ENCODE data around the gene FAM187B. TPM values are rescaled to one million over a fixed set of nuclear protein-coding genes. Genes with fewer than 3 reads are reported as not detected.
A peak's percentile ranks its signal among the peaks of the same experiment; 100 is the strongest.

Gene FAM187B
- total RNA-seq, 1 experiment from 2014 or later, result not detected

- H3K27ac ChIP-seq, result peak overlapping the region; percentile 84
- H3K36me3 ChIP-seq (ENCODE audit: low read depth), result no peaks in the 10 kb centered on the region
- H3K79me2 ChIP-seq (ENCODE audit: low read depth), result no peaks in the 10 kb centered on the region
- TF ChIP-seq EZH2 (IDR thresholded peaks at IDR 0.05; ENCODE audit: low read depth) (no peak), CTCF (conservative IDR thresholded peaks at IDR 0.05) (no peak)
- H3K9me2 ChIP-seq (ENCODE audit: insufficient read depth), result no peaks in the 10 kb centered on the region
- no peaks in the 10 kb centered on the region for H3K27me3 ChIP-seq (ENCODE audit: insufficient read depth, low read depth)
- peak overlapping the region; percentile 21; the same call in 1 of the 2 replicates for H3K4me3 ChIP-seq
- intact Hi-C loops (cut with micrococcal nuclease; ENCODE audit: unreplicated experiment), result loop anchor here (2.0 kb wide), 1 partner anchor 45 kb away; no protein-coding TSS in a partner anchor
- peaks cover 34% of the 10 kb centered on the region for H3K4me1 ChIP-seq (replicated peaks; ENCODE audit: insufficient read depth)
- BruUV-seq (replicated peaks), result no TSS peak
- peaks cover under 1% of the 10 kb centered on the region; the same call in 1 of the 2 replicates for H3K9me3 ChIP-seq (ENCODE audit: insufficient read depth, low read depth)
- DNase-seq, result peak; percentile 72 to 88
- POLR2A ChIA-PET (ENCODE audit: unreplicated experiment), result interaction anchor here (0.5 kb wide), 1 partner anchor 54 kb away, joined by 4 read pairs; no protein-coding TSS in a partner anchor
- peak overlapping the region; percentile 67 for H3K4me2 ChIP-seq
- no peak overlapping the region; the same call in 1 of the 2 replicates for H2AFZ ChIP-seq
- no peaks in the 10 kb centered on the region for H4K20me1 ChIP-seq (ENCODE audit: insufficient read depth)
- CTCF ChIA-PET, result no interaction called here
- H3F3A ChIP-seq (ENCODE audit: insufficient read depth, low read depth), result peaks cover 43% of the 10 kb centered on the region
Measured at GRCh38 chr19:35213663-35214632, 14.6 kb downstream of the FAM187B start.

DNA sequence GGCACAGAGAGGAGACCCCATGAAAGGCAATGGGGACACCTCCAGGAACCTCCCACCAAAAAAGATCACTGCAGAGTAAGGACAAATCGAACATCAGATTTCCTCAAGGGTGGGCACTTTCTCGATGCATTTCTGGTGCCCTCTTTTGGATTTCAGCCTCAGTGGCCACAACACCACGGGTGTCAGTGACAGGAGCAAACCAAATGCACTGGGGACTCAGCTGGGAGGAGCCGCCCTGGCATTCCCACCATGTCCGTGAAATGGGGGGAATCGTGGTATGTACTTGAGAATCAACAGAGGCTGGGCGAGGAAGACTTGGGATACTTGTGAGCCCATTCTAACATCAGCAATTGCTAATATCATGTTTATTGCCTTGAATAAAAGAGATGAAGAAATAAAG lies 16.3 kb downstream of the FAM187B start:
- H3F3A ChIP-seq (ENCODE audit: insufficient read depth, low read depth), result peaks cover 42% of the 10 kb centered on the region
- no peaks in the 10 kb centered on the region for H3K9me3 ChIP-seq (ENCODE audit: insufficient read depth, low read depth)
- H2AFZ ChIP-seq, result no peak overlapping the region
- intact Hi-C loops (cut with micrococcal nuclease; ENCODE audit: unreplicated experiment), result no loop called here
- H3K9me2 ChIP-seq (ENCODE audit: insufficient read depth), result no peaks in the 10 kb centered on the region
- ChIA-PET POLR2A (ENCODE audit: unreplicated experiment) (no interaction called here), CTCF (no interaction called here)
- H3K4me3 ChIP-seq, result no peak overlapping the region
- DNase-seq, result no peak
- no peaks in the 10 kb centered on the region for H3K79me2 ChIP-seq (ENCODE audit: low read depth)
- H3K27ac ChIP-seq, result no peak overlapping the region
- H3K4me1 ChIP-seq (replicated peaks; ENCODE audit: insufficient read depth), result peaks cover 43% of the 10 kb centered on the region
- no peaks in the 10 kb centered on the region for H4K20me1 ChIP-seq (ENCODE audit: insufficient read depth)
- no peak for TF ChIP-seq EZH2 (IDR thresholded peaks at IDR 0.05; ENCODE audit: low read depth)
- no peak for TF ChIP-seq CTCF (conservative IDR thresholded peaks at IDR 0.05)
- no peak overlapping the region for H3K4me2 ChIP-seq
- BruUV-seq (replicated peaks), result no TSS peak
- H3K36me3 ChIP-seq (ENCODE audit: low read depth), result no peaks in the 10 kb centered on the region
- no peaks in the 10 kb centered on the region for H3K27me3 ChIP-seq (ENCODE audit: insufficient read depth, low read depth)

DNA sequence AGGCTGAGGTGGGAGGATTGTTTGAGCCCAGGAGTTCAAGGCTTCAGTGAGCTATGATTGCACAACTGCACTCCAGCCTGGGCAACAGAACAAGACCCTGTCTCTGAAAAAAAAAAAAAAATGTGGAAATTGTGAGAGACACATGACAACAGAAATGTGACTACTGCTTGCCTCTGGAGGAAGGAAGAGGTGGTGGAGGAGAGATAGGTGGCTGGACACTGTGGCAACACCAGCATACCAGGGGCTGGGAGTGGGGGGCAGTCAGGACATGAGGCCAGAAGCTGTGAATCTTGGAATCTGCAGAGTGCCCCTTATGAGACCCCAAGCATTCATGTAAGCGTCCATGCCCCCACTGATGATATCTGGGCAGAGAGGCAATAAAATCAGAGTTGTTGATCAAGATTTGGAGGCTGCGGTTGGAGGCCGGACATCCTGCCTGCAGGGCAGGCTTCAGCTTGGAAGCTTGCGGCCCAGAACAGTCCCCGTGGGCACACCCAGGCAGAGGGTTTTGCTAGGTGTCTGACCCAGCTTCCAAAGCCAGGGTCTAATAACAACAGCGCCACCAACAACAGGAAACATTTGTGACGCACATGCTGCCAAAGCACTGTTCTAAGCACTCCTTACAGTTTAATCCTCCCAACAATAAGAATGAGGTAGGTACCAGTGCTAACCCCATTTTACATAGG lies 16.9 kb downstream of the FAM187B start:
- Histone ChIP-seq H3K4me3 (no peak overlapping the region), H3K9me3 (ENCODE audit: insufficient read depth, low read depth) (no peaks in the 10 kb centered on the region), H2AFZ (no peak overlapping the region), H3K9me2 (ENCODE audit: insufficient read depth) (no peaks in the 10 kb centered on the region), H3K79me2 (ENCODE audit: low read depth) (no peaks in the 10 kb centered on the region), H3K4me2 (no peak overlapping the region), H4K20me1 (ENCODE audit: insufficient read depth) (no peaks in the 10 kb centered on the region), H3F3A (ENCODE audit: insufficient read depth, low read depth) (peaks cover 39% of the 10 kb centered on the region), H3K36me3 (ENCODE audit: low read depth) (no peaks in the 10 kb centered on the region), H3K27ac (no peak overlapping the region), H3K4me1 (replicated peaks; ENCODE audit: insufficient read depth) (peaks cover 44% of the 10 kb centered on the region), H3K27me3 (ENCODE audit: insufficient read depth, low read depth) (no peaks in the 10 kb centered on the region)
- ChIA-PET CTCF (no interaction called here), POLR2A (ENCODE audit: unreplicated experiment) (no interaction called here)
- BruUV-seq (replicated peaks), result no TSS peak
- TF ChIP-seq EZH2 (IDR thresholded peaks at IDR 0.05; ENCODE audit: low read depth) (no peak), CTCF (conservative IDR thresholded peaks at IDR 0.05) (no peak)
- intact Hi-C loops (cut with micrococcal nuclease; ENCODE audit: unreplicated experiment), result no loop called here
- no peak for DNase-seq

All from PC-9 (cell line).